CD4-positive, alpha-beta T cell (primary cell): ENCODE measurements around the gene FRY. TPM values are rescaled to one million over a fixed set of nuclear protein-coding genes. Genes with fewer than 3 reads are reported as not detected.

Experiments
- ATAC-seq: fragments of 200-7000 bp; cut with Tn5 transposase; one replicate; pipeline ENCODE4 v1.10.0; 2022; ENCODE audit warnings: mild to moderate bottlenecking; ENCODE audit not compliant: poor library complexity
- CTCF ChIA-PET: fragments of 350-600 bp; sonication (Branson Sonifier 250); formaldehyde crosslinking; loops from one replicate; lab custom pipeline; 2021; ENCODE audit warnings: antibody characterized with exemption, inconsistent platforms; lab: Charles Lee
- POLR2A ChIA-PET: fragments of 350-600 bp; sonication (Branson Sonifier 250); formaldehyde crosslinking; loops from one replicate; lab custom pipeline; 2021; ENCODE audit warnings: antibody characterized with exemption, inconsistent platforms; lab: Charles Lee
- DNase-seq, 14 experiments: peaks; one replicate each; pipeline ENCODE4 v3.0.0-alpha.2; 2013 to 2020; ENCODE audit warnings: mixed read lengths in 2 of 14
- H3K27ac ChIP-seq, 2 donors: one replicate each; pipeline versions ENCODE4 v1.5.1 to v1.7.0; 2013; ENCODE audit warnings: low read length in 2 of 2, low read depth in 1 of 2, mild to moderate bottlenecking in 1 of 2
- H3K27me3 ChIP-seq, 2 experiments: 1 replicate in 1 of 2; 2 replicates in 1 of 2; pipeline versions ENCODE4 v1.6.1 to v1.7.0; 2013; ENCODE audit warnings: low read length in 2 of 2, control low read depth in 1 of 2, mild to moderate bottlenecking in 1 of 2, moderate library complexity in 1 of 2; ENCODE audit not compliant: insufficient read depth in 2 of 2, control insufficient read depth in 1 of 2
- H3K36me3 ChIP-seq: one replicate; pipeline ENCODE4 v1.6.1; 2013; ENCODE audit warnings: low read length, control low read depth; ENCODE audit not compliant: insufficient read depth
- H3K4me1 ChIP-seq: one replicate; pipeline ENCODE4 v1.6.1; 2013; ENCODE audit warnings: low read length, control low read depth; ENCODE audit not compliant: insufficient read depth
- H3K4me3 ChIP-seq: one replicate; pipeline ENCODE4 v1.5.1; 2013; ENCODE audit warnings: mild to moderate bottlenecking, low read length, moderate library complexity
- H3K9me3 ChIP-seq, 2 experiments: 1 replicate in 1 of 2; 2 replicates in 1 of 2; pipeline versions ENCODE4 v1.6.1 to v1.7.0; 2013; ENCODE audit warnings: low read length in 2 of 2, mild to moderate bottlenecking in 2 of 2, control low read depth in 1 of 2, moderate library complexity in 1 of 2; ENCODE audit not compliant: control insufficient read depth in 1 of 2, insufficient read depth in 1 of 2
- H3K27ac Mint-ChIP-seq: one replicate; pipeline ENCODE4 v1.8.0; 2020; ENCODE audit warnings: mixed read lengths
- H3K27me3 Mint-ChIP-seq: one replicate; pipeline ENCODE4 v1.8.0; 2021; ENCODE audit warnings: mixed read lengths
- H3K36me3 Mint-ChIP-seq: one replicate; pipeline ENCODE4 v1.8.0; 2021; ENCODE audit warnings: low read depth, mixed read lengths
- H3K4me1 Mint-ChIP-seq: one replicate; pipeline ENCODE4 v1.8.0; 2021; ENCODE audit warnings: low read depth, mixed read lengths
- H3K4me3 Mint-ChIP-seq: one replicate; pipeline ENCODE4 v1.8.0; 2020; ENCODE audit warnings: mild to moderate bottlenecking, mixed read lengths
- H3K9me3 Mint-ChIP-seq: one replicate; pipeline ENCODE4 v1.8.0; 2020; ENCODE audit warnings: mixed read lengths
- intact Hi-C, 2 experiments: fragments of 100-400 bp; cut with DNase I in 1 of 2; cut with micrococcal nuclease in 1 of 2; formaldehyde crosslinking; loops; one replicate each; pipeline versions ENCODE4 v1.15.1 to v1.9.0; 2023 to 2025; cut with DNase I, micrococcal nuclease
- total RNA-seq, 174 experiments: library from RNA in 2 of 174; stranded (reverse) in 2 of 174; gene quantifications; one replicate each; pipeline ENCODE4 v1.2.3 and lab custom pipeline; 2021 to 2026
- TF ChIP-seq, protein P1 (sequence below): fragments of 200-600 bp; IDR thresholded peaks from one replicate; pipeline ENCODE4 v1.8.0; 2022; ENCODE audit warnings: antibody characterized with exemption, mild to moderate bottlenecking

Gene FRY
- total RNA-seq, 2 experiments from 2014 or later, result 13.7 to 18.4 TPM

DNA sequence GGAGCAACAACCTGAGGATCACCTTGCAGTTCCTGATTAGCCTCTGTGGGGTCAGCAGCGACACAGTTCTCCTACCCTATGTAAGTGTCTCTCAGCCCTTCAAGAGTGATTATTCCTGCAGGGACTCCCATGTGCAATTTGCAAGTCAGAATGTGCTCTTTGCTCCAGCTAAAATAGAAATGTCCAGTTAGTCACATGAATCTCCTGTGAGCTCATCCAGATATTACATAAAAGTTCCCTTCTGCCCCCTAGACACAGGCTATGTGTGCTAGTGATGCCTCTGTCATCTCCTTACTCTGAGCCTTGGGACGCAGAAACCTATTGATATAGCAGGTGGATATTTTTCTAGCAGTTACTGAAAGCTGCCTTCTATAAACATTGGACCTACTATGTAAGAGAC, 178.1 kb downstream of the FRY start:
- H3K4me1 Mint-ChIP-seq, result no peaks in the 10 kb centered on the region
- no peaks in the 10 kb centered on the region for H3K9me3 ChIP-seq
- intact Hi-C loops, result no loop called here
- H3K4me3 Mint-ChIP-seq, result no peak overlapping the region
- no peaks in the 10 kb centered on the region for H3K27me3 ChIP-seq
- DNase-seq (no peak), ATAC-seq (no peak)
- POLR2A ChIA-PET, result no interaction called here
- H3K27me3 Mint-ChIP-seq, result no peaks in the 10 kb centered on the region
- no peak overlapping the region for H3K4me3 ChIP-seq
- TF ChIP-seq, protein P1, sequence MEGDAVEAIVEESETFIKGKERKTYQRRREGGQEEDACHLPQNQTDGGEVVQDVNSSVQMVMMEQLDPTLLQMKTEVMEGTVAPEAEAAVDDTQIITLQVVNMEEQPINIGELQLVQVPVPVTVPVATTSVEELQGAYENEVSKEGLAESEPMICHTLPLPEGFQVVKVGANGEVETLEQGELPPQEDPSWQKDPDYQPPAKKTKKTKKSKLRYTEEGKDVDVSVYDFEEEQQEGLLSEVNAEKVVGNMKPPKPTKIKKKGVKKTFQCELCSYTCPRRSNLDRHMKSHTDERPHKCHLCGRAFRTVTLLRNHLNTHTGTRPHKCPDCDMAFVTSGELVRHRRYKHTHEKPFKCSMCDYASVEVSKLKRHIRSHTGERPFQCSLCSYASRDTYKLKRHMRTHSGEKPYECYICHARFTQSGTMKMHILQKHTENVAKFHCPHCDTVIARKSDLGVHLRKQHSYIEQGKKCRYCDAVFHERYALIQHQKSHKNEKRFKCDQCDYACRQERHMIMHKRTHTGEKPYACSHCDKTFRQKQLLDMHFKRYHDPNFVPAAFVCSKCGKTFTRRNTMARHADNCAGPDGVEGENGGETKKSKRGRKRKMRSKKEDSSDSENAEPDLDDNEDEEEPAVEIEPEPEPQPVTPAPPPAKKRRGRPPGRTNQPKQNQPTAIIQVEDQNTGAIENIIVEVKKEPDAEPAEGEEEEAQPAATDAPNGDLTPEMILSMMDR, result no peak
- no peaks in the 10 kb centered on the region for H3K9me3 Mint-ChIP-seq
- H3K27ac ChIP-seq, result no peak overlapping the region
- H3K36me3 ChIP-seq, result peaks cover 16% of the 10 kb centered on the region
- H3K27ac Mint-ChIP-seq, result no peak overlapping the region
- CTCF ChIA-PET, result no interaction called here
- H3K36me3 Mint-ChIP-seq, result peaks cover 59% of the 10 kb centered on the region
- H3K4me1 ChIP-seq, result no peaks in the 10 kb centered on the region

DNA sequence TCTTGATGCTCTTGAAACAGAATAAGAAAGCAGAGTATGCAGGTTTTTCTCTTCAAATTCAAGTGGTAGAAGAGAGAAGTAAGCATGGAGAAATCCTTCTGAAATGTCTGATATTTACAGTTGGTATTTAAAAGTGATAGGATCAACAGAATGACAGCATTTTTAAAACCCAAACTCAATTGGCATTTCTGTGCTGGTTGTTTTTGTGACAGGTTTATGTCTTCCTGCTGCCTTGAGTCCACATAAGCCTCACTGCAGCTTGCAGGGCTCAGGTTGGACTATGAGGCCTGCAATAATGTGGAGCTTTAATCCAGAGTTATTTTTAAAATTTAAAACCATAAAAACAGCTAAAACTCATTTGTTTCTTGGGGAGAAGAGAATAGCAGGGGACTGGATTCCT, 178.5 kb downstream of the FRY start:
- no peaks in the 10 kb centered on the region for H3K4me1 Mint-ChIP-seq
- Histone ChIP-seq H3K9me3 (no peaks in the 10 kb centered on the region), H3K4me1 (no peaks in the 10 kb centered on the region), H3K27ac (no peak overlapping the region), H3K4me3 (no peak overlapping the region), H3K27me3 (no peaks in the 10 kb centered on the region), H3K36me3 (peaks cover 14% of the 10 kb centered on the region)
- no peak overlapping the region for H3K27ac Mint-ChIP-seq
- intact Hi-C loops, result no loop called here
- DNase-seq (no peak), ATAC-seq (no peak)
- TF ChIP-seq, protein P1, result no peak
- H3K36me3 Mint-ChIP-seq, result peaks cover 62% of the 10 kb centered on the region
- ChIA-PET POLR2A (no interaction called here), CTCF (no interaction called here)
- no peaks in the 10 kb centered on the region for H3K9me3 Mint-ChIP-seq
- no peak overlapping the region for H3K4me3 Mint-ChIP-seq
- no peaks in the 10 kb centered on the region for H3K27me3 Mint-ChIP-seq

DNA sequence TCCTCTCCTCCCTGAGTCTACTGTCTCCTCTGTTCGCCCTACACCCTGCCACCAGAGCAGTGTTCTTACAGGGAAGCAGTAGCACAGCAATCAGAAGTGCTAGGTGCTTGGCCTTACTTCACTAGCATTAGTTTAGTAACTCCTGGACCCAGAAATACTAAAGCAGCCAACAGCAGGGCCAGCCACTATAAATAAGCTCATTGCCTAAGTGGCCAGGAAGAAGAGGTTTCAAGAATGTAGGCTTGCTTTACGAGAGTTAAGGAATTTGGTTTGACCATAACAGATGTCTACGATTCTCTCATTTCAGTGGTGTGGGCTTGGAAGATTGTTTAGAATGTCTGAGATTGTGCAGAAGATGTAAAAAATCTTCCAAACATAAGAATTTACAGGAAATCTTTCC, 180.2 kb downstream of the FRY start:
- DNase-seq, result no peak
- intact Hi-C loops, result no loop called here
- no peak overlapping the region for H3K27ac ChIP-seq
- H3K9me3 Mint-ChIP-seq, result no peaks in the 10 kb centered on the region
- TF ChIP-seq, protein P1, result no peak
- H3K4me1 ChIP-seq, result no peaks in the 10 kb centered on the region
- H3K9me3 ChIP-seq, result no peaks in the 10 kb centered on the region
- POLR2A ChIA-PET, result no interaction called here
- H3K27ac Mint-ChIP-seq, result no peak overlapping the region
- H3K36me3 Mint-ChIP-seq, result peaks cover 57% of the 10 kb centered on the region
- no peak overlapping the region for H3K4me3 Mint-ChIP-seq
- ATAC-seq, result no peak
- peaks cover 20% of the 10 kb centered on the region for H3K36me3 ChIP-seq
- CTCF ChIA-PET, result no interaction called here
- H3K27me3 ChIP-seq, result no peaks in the 10 kb centered on the region
- no peak overlapping the region for H3K4me3 ChIP-seq
- H3K4me1 Mint-ChIP-seq, result no peaks in the 10 kb centered on the region
- H3K27me3 Mint-ChIP-seq, result no peaks in the 10 kb centered on the region
